SIG-M5 (cell line): ENCODE measurements around the gene BAG5.

ENCODE experiments used
- DNase-seq: peaks from one replicate; lab custom pipeline; 2025; lab: John Stamatoyannopoulos, UW

Gene BAG5

GRCh38 chr14:103563844-103564505 is 1.5 kb upstream of the BAG5 start:
- no peak for DNase-seq

- no peak for DNase-seq
Measured at GRCh38 chr14:103563226-103563620, 766 bp upstream of the BAG5 start.

DNA sequence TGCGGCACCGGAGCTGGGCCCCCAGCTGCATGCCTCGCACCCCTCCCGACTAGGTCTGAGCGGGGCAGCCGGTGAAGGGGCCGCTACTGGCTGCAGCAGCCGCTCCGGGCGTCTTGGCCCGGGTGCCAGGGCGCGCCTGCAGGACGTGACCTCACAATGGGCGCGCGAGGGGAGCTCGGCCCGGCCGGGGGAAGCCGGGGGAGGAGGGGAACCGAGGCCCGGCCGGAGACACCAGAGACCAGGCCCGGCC is 353 bp downstream of the BAG5 start:
- DNase-seq: no peak

DNA sequence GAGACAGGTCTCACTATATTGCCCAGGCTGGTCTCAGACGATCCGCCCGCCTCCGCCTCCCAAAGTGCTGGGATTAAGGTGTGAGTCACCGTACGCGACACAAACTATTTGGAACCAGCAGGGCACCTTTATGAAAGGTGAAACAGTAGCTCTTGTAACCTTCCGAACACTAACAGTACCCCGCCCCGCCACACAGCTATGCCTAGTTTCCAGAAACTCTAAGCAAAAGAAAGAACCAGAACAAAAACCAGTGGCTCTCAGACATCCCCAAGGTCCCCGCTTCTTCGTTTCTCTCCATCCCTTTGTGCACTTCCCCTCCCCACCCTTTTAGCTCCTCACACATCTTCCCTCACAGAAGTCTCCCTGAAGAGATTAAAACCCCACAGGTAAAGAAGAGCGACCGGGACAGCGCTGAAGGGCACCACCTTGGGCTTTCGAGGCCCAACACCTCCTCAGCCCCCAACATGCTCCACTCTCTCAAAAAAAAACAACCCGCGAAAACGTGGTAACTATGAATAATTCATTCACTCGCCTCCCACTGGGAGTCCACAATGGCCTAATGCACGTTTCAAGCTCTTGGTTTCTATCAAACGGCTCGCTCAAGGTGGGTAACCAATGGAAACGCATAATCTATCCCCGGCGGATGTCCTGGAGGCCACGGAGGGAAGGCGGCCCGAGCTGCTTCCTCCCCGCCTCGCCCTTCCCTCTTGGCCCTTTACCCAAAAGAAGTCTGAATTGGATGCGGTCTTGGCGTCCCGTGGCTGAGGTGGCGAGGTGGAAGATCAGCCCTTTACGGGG is 877 bp downstream of the BAG5 start:
- DNase-seq: no peak

DNA sequence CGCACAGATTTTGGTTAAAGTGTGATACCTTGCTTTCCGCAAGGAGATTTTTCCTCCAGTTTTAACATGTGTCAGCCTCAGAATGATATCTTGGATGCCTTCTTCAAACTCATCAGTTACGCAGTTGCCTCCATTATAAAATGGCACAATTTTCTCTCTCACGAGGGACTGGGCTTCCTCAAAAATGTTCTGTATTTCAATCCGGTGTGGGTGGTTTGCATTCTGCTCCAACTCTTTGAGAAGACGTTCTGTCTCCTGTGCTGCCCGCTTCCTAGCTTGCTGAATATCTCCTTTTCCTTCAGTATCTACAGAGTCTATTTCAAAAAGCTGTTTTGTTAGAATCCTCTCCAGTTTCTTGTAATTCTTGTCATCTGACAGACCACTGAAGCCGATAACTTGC is 1.8 kb downstream of the BAG5 start:
- DNase-seq: no peak

DNA sequence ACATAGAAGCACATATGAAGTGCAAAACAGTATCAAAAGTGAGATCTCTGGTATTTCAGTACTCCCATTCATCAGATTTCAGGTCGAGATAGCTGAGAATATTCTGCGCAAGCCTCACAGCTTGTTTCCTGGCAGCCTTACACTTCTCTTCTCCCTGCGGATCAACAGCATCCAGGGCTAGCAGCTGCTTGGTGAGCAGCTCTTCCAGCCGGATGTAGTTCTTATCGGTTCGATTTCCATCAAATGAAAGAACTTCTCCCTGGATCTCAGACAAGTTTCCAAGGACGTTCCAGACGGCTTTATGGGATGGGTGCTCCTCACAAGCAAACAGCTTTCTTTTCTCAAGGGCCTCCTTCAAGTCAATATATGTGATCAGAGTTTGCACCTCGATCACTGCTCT is 2.7 kb downstream of the BAG5 start:
- DNase-seq: no peak

DNA sequence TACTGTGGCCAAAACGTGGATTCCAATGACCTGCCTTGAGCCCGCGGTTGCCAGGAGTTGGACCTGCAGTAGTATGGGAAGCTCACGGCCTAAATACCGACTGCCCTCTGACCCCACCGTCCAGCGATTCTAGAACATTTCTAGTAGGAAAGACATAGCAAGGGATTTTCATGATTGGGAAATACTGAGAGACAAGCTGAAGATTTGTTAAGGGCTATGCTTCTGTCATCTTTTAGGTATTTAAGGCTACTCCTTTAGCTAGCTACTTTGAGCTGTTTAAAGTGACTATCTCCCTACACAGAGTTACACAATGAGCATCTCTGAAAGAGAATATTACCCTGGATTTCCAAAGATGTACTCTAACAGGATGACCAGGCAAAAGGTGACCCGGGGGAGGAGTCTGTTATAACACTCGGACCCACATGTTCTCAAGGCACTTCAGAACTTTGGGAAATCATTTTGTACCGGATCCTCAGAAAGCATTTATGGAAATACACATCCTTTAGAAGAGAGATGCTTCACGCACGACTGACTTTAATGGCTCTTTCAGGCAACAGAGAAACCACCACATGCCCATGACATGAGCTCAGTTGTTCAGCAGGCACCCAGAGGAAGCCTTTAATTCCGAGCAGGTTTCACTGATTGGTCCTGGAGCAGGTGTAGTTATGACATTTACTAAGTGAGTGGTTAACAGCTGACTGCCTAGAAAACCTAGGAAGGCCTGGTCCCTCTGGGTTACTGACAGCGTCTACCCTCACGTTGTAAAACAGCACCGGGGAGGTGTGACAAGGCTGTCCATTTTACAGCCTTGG is 4.2 kb downstream of the BAG5 start:
- DNase-seq: no peak

- no peak for DNase-seq
Measured at GRCh38 chr14:103556946-103557758, 5.3 kb downstream of the BAG5 start.

GRCh38 chr14:103555559-103556337 is 6.7 kb downstream of the BAG5 start:
- no peak for DNase-seq

GRCh38 chr14:103552846-103553210 is 9.6 kb downstream of the BAG5 start:
- DNase-seq: no peak

DNA sequence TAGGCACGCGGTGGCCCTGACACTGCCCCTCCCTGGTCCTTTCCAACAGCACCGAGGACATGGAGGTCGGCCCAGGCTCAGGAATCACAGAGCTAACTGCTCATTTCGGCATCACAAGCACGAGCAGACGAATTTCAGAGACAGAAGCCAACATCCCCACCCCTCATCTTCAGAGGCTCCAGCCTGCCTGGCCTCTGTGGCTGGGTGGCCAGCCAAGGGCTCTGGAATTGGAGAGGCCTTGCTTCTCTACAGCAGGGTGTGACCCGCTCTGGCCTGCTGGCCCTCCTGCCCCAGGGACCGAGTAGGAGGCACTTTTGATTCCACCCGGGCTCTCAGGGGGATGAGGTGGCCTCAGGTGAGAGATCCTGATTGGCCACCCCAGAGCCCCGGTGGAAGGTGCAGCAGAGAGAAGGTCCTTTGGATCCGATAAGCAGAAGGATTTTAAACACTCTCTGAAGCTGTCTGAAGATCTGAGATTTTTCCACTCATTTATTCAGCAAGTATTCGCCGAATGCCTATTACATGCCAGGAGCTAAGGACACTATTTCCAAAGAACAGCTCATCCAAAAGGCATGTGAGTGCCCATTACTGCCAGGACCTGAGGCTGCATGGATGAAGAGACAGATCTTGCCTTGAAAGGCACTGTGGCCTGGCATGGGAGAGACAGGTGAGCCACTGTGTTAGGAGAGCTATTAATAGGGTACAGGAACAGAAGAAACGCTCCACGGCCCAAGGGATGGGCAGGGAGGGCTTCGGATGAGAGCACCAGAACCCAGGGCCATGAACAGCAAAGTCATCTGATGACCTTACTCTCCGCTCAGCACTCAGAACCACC is 10.2 kb downstream of the BAG5 start:
- no peak for DNase-seq

GRCh38 chr14:103551338-103551762 is 11.1 kb downstream of the BAG5 start:
- no peak for DNase-seq

- DNase-seq: no peak
Measured at GRCh38 chr14:103550451-103551337, 11.8 kb downstream of the BAG5 start.

DNA sequence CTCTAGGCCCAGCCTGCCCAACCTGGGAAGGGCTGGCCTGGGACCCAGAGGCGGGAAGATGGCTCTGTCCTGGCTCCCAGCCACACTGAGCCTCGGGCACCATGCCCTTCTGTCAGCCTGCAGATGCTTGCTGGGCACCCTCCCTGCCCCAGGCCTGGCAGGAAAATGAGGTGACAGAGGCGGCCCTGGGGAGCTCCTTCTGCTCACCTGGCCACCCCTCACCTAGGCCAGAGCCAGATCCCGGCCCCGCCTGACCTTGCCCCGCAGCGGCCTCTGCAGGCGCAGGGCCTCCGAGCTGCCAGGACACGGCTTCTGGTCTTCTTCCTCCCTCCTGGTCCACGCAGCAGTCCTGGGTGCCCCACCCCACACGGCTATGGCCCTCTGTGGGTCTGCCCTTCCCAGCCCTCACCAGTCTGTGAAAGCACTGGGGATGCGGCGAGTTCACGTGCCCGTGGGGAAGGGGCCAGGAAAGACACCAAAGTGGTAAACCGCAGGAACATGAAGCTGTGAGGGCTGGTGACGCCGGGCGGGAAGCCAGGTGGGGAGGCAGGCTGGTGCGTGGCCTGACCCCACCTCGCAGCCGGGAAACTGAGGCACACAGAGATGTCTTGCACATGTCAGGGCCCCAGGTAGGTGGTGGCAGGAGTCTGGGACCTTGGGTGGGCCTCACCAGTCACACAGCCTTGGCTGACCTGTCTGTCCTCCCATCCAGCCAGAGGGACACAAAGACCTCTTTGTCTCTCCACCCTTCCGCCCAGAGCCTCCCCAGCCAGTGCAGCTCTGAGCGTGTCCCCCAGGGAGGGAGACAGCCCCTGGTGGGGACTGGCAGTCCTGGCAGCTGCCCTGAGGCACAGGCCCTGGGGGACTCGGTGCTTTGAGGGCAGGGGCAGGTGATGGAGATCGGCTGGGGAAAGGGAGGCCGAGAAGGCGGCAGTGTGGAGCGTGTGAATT is 12.8 kb downstream of the BAG5 start:
- no peak for DNase-seq

GRCh38 chr14:103548463-103549351 is 13.8 kb downstream of the BAG5 start:
- no peak for DNase-seq

DNA sequence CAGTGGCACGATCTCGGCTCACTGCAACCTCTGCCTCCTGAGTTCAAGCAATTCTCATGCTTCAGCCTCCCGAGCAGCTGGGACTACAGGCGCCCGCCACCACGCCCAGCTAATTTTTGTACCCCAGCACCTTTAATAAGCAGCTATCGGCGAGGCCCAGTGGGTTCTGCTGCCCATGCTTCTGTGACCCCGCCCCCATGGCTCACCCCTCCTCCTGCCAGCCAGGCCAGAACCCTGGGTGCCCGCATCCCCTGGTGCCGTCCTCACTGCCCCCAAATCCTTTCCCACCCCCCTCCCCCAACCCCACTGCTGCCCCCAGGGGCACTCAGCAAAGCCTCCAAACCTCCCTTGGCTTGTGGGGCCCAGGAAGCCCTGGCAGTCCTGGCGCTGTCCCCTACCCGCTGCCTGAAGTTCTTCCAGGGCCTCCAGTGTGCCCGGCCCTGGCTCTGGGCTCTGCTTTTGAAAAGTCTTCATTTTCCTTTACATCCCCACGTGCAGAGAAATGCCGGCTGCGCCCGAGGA is 14.5 kb downstream of the BAG5 start:
- DNase-seq: no peak

DNA sequence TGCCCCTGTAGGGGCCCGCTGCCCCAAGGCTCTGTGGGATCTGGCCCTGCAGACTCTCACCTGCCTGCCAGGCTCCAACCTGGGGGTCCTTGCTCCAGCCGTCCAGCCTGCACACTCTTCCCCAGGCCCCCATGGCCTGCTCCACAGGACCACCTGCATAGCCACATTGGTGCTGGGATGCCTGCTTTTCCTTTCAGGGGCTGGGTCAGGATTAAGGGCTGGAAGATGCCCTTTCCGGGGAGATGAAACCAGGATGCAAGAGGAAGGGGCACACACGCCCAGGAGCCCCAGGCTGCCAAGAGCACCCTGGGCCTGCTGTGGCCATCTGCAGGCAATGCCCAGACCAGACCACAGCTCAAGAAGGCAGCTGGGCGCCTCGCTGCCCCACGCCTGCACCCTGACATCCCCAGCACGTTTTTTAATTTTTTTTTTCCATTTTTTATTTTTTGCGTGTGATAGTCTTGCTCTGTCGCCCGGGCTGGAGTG is 15.0 kb downstream of the BAG5 start:
- DNase-seq: no peak
